NCI-H1436 (cell line): Measurements from ENCODE around the gene DPYSL5.

Source experiments
- DNase-seq: peaks from one replicate; lab custom pipeline; 2025; lab: John Stamatoyannopoulos, UW

The DPYSL5 gene

GRCh38 chr2:26994983-26995382, 147.1 kb downstream of the DPYSL5 start:
- no peak for DNase-seq

- DNase-seq, result no peak
Measured at GRCh38 chr2:26997394-26997793, 149.5 kb downstream of the DPYSL5 start.

- no peak for DNase-seq
Measured at GRCh38 chr2:26998323-26998722, 150.4 kb downstream of the DPYSL5 start.
